Measurements from ENCODE around the gene CYP19A1.
"Not testable (repeated sequence)": the region's sequence is repeated elsewhere in the genome, so short reads cannot be mapped to it uniquely, and the experiment has no call there.

CYP19A1 gene

GRCh38 chr15:51223771-51224229 lies 114.6 kb downstream of the CYP19A1 start:
- peak; percentile 82 for FAIRE-seq
- peak; percentile 75 for DNase-seq (ENCODE audit: low spot score)

- no peak for DNase-seq (ENCODE audit: low spot score)
- no peak for FAIRE-seq
Observed at GRCh38 chr15:51218299-51218938, 120.0 kb downstream of the CYP19A1 start.

GRCh38 chr15:51212909-51213308 lies 125.5 kb downstream of the CYP19A1 start:
- no peak for DNase-seq (ENCODE audit: low spot score)
- FAIRE-seq, result no peak

GRCh38 chr15:51212239-51212638 lies 126.2 kb downstream of the CYP19A1 start:
- FAIRE-seq, result no peak

GRCh38 chr15:51205050-51205975 lies 133.1 kb downstream of the CYP19A1 start:
- FAIRE-seq (no peak), DNase-seq (ENCODE audit: low spot score) (no peak)

More at GRCh38 chr15:51212239-51212638, 126.2 kb downstream of the CYP19A1 start:
- DNase-seq (ENCODE audit: low spot score), result no peak

- FAIRE-seq, result no peak
Observed at GRCh38 chr15:51203797-51204196, 134.6 kb downstream of the CYP19A1 start.

GRCh38 chr15:51202783-51203182 lies 135.6 kb downstream of the CYP19A1 start:
- FAIRE-seq (no peak), DNase-seq (ENCODE audit: low spot score) (no peak)

More at GRCh38 chr15:51203797-51204196, 134.6 kb downstream of the CYP19A1 start:
- no peak for DNase-seq (ENCODE audit: low spot score)

- FAIRE-seq, result no peak
- DNase-seq (ENCODE audit: low spot score), result no peak
Observed at GRCh38 chr15:51201581-51201980, 136.8 kb downstream of the CYP19A1 start.

- FAIRE-seq (no peak), DNase-seq (ENCODE audit: low spot score) (no peak)
Observed at GRCh38 chr15:51200792-51201191, 137.6 kb downstream of the CYP19A1 start.

GRCh38 chr15:51199541-51199940 lies 138.9 kb downstream of the CYP19A1 start:
- DNase-seq (ENCODE audit: low spot score), result no peak
- FAIRE-seq, result no peak

GRCh38 chr15:51198701-51199232 lies 139.6 kb downstream of the CYP19A1 start:
- no peak for DNase-seq (ENCODE audit: low spot score)
- no peak for FAIRE-seq

- no peak for DNase-seq (ENCODE audit: low spot score)
- FAIRE-seq, result no peak
Observed at GRCh38 chr15:51195459-51195858, 142.9 kb downstream of the CYP19A1 start.

GRCh38 chr15:51193979-51194378 lies 144.4 kb downstream of the CYP19A1 start:
- FAIRE-seq, result no peak

GRCh38 chr15:51193526-51193925 lies 144.9 kb downstream of the CYP19A1 start:
- DNase-seq (ENCODE audit: low spot score), result no peak
- no peak for FAIRE-seq

More at GRCh38 chr15:51193979-51194378, 144.4 kb downstream of the CYP19A1 start:
- DNase-seq (ENCODE audit: low spot score), result no peak

GRCh38 chr15:51192521-51193280 lies 145.7 kb downstream of the CYP19A1 start:
- FAIRE-seq, result no peak
- DNase-seq (ENCODE audit: low spot score), result peak; percentile 51

- FAIRE-seq (no peak), DNase-seq (ENCODE audit: low spot score) (no peak)
Observed at GRCh38 chr15:51191766-51192165, 146.6 kb downstream of the CYP19A1 start.

GRCh38 chr15:51191072-51191670 lies 147.2 kb downstream of the CYP19A1 start:
- DNase-seq (ENCODE audit: low spot score) (no peak), FAIRE-seq (no peak)

GRCh38 chr15:51190424-51191068 lies 147.8 kb downstream of the CYP19A1 start:
- DNase-seq (ENCODE audit: low spot score) (no peak), FAIRE-seq (no peak)

GRCh38 chr15:51189669-51190385 lies 148.6 kb downstream of the CYP19A1 start:
- DNase-seq (ENCODE audit: low spot score) (no peak), FAIRE-seq (no peak)

- FAIRE-seq; DNase-seq (ENCODE audit: low spot score): not testable (repeated sequence)
Observed at GRCh38 chr15:51188791-51189190, 149.6 kb downstream of the CYP19A1 start.
